Suprapubic skin (tissue), 4 donors: ENCODE results near the gene DCLK2.

Experiments used
- EP300 ChIP-seq: sonication (generic); formaldehyde crosslinking; IDR thresholded peaks from one replicate; pipeline ENCODE4 v1.6.1; 2017; ENCODE audit warnings: antibody characterized with exemption
- POLR2A ChIP-seq, 2 donors: fragments of 450-650 bp; IDR thresholded peaks; one replicate each; pipeline ENCODE4 v1.6.1; 2017; ENCODE audit warnings: antibody characterized with exemption in 2 of 2, mild to moderate bottlenecking in 2 of 2, moderate library complexity in 2 of 2
- POLR2AphosphoS5 ChIP-seq, 3 donors: sonication (generic); formaldehyde crosslinking; IDR thresholded peaks; one replicate each; pipeline ENCODE4 v1.6.1; 2017; ENCODE audit warnings: antibody characterized with exemption in 3 of 3
- TF ChIP-seq, protein P1 (sequence below), 2 donors: fragments of 200-600 bp in 1 of 2; fragments of 450-650 bp in 1 of 2; sonication (generic) in 1 of 2; IDR thresholded peaks; one replicate each; pipeline ENCODE4 v1.5.1; 2016 to 2019; ENCODE audit warnings: antibody characterized with exemption in 2 of 2, mild to moderate bottlenecking in 1 of 2, moderate library complexity in 1 of 2

DNA sequence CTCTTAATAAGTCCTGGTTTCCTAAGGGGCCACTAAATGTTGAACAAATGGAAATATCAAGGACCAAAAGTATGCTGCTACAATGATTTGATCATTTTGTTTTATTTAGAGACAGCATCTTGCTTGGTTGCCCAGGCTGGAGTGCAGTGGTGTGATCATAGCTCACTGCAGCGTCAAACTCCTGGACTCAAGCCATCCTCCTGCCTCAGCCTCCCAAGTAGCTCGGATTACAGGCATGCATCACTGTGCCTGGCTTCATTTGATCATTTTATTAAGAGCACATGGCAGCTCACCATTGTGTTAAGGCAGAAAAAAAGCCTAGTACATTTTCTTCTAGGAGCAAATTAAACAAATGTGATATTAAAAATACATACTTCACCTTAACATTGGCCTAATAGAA lies 52.7 kb downstream of the DCLK2 start:
- TF ChIP-seq, protein P1, sequence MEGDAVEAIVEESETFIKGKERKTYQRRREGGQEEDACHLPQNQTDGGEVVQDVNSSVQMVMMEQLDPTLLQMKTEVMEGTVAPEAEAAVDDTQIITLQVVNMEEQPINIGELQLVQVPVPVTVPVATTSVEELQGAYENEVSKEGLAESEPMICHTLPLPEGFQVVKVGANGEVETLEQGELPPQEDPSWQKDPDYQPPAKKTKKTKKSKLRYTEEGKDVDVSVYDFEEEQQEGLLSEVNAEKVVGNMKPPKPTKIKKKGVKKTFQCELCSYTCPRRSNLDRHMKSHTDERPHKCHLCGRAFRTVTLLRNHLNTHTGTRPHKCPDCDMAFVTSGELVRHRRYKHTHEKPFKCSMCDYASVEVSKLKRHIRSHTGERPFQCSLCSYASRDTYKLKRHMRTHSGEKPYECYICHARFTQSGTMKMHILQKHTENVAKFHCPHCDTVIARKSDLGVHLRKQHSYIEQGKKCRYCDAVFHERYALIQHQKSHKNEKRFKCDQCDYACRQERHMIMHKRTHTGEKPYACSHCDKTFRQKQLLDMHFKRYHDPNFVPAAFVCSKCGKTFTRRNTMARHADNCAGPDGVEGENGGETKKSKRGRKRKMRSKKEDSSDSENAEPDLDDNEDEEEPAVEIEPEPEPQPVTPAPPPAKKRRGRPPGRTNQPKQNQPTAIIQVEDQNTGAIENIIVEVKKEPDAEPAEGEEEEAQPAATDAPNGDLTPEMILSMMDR (IDR thresholded peaks at IDR 0.05): no peak
- no peak for TF ChIP-seq POLR2AphosphoS5 (IDR thresholded peaks at IDR 0.05)
- no peak for TF ChIP-seq POLR2A (IDR thresholded peaks at IDR 0.05)
- TF ChIP-seq EP300: no peak
